ENCODE results near the gene SLC7A6OS. TPM values are rescaled to one million over a fixed set of nuclear protein-coding genes. Genes with fewer than 3 reads are reported as not detected.

The SLC7A6OS gene
- total RNA-seq, 2 experiments from 2014 or later, result 29.0 to 32.1 TPM

- H3K36me3 ChIP-seq (ENCODE audit: insufficient read depth, low read length), result peaks cover 32% of the 10 kb centered on the region
- intact Hi-C loops (cut with DNase I, micrococcal nuclease), result no loop called here
- H3K9me3 ChIP-seq (ENCODE audit: control insufficient read depth in 1 of 2, insufficient read depth in 1 of 2, low read length in 2 of 2), result no peaks in the 10 kb centered on the region
- H3K4me3 ChIP-seq (ENCODE audit: low read length), result no peak overlapping the region
- Mint-ChIP-seq H3K27me3 (no peaks in the 10 kb centered on the region), H3K4me3 (no peak overlapping the region), H3K27ac (no peak overlapping the region), H3K4me1 (ENCODE audit: low read depth) (peaks cover 28% of the 10 kb centered on the region), H3K36me3 (ENCODE audit: low read depth) (peaks cover 52% of the 10 kb centered on the region), H3K9me3 (no peaks in the 10 kb centered on the region)
- H3K27ac ChIP-seq (ENCODE audit: low read depth in 1 of 2, low read length in 2 of 2), result no peak overlapping the region
- no peak for DNase-seq
- ATAC-seq (ENCODE audit: poor library complexity), result no peak
- peaks cover 42% of the 10 kb centered on the region for H3K4me1 ChIP-seq (ENCODE audit: insufficient read depth, low read length)
- no peak for TF ChIP-seq CTCF (IDR thresholded peaks at IDR 0.05)
- H3K27me3 ChIP-seq (ENCODE audit: control insufficient read depth in 1 of 2, insufficient read depth in 2 of 2, low read length in 2 of 2), result no peaks in the 10 kb centered on the region
- ChIA-PET CTCF (no interaction called here), POLR2A (no interaction called here)
Observed at GRCh38 chr16:68357923-68358322, 47.2 kb upstream of the SLC7A6OS start.

- intact Hi-C loops (cut with DNase I, micrococcal nuclease), result no loop called here
- H3K27me3 Mint-ChIP-seq, result no peaks in the 10 kb centered on the region
- TF ChIP-seq CTCF (IDR thresholded peaks at IDR 0.05), result no peak
- peaks cover 42% of the 10 kb centered on the region for H3K4me1 ChIP-seq (ENCODE audit: insufficient read depth, low read length)
- H3K36me3 Mint-ChIP-seq (ENCODE audit: low read depth), result peaks cover 56% of the 10 kb centered on the region
- no peak for ATAC-seq (ENCODE audit: poor library complexity)
- peaks cover 28% of the 10 kb centered on the region for H3K4me1 Mint-ChIP-seq (ENCODE audit: low read depth)
- no peak for DNase-seq
- no peak overlapping the region for H3K27ac ChIP-seq (ENCODE audit: low read depth in 1 of 2, low read length in 2 of 2)
- H3K27me3 ChIP-seq (ENCODE audit: control insufficient read depth in 1 of 2, insufficient read depth in 2 of 2, low read length in 2 of 2), result no peaks in the 10 kb centered on the region
- H3K4me3 ChIP-seq (ENCODE audit: low read length), result no peak overlapping the region
- H3K9me3 ChIP-seq (ENCODE audit: control insufficient read depth in 1 of 2, insufficient read depth in 1 of 2, low read length in 2 of 2), result no peaks in the 10 kb centered on the region
- POLR2A ChIA-PET, result no interaction called here
- CTCF ChIA-PET, result no interaction called here
- H3K4me3 Mint-ChIP-seq, result no peak overlapping the region
- peaks cover 36% of the 10 kb centered on the region for H3K36me3 ChIP-seq (ENCODE audit: insufficient read depth, low read length)
- H3K27ac Mint-ChIP-seq, result no peak overlapping the region
- H3K9me3 Mint-ChIP-seq, result no peaks in the 10 kb centered on the region
Observed at GRCh38 chr16:68357521-68357922, 46.8 kb upstream of the SLC7A6OS start.

GRCh38 chr16:68356919-68357286, 46.2 kb upstream of the SLC7A6OS start:
- H3K4me1 ChIP-seq (ENCODE audit: insufficient read depth, low read length), result peaks cover 42% of the 10 kb centered on the region
- ATAC-seq (ENCODE audit: poor library complexity), result no peak
- Mint-ChIP-seq H3K4me3 (peak overlapping the region; percentile 30), H3K27me3 (no peaks in the 10 kb centered on the region), H3K9me3 (no peaks in the 10 kb centered on the region), H3K27ac (peak overlapping the region; percentile 33), H3K36me3 (ENCODE audit: low read depth) (peaks cover 60% of the 10 kb centered on the region), H3K4me1 (ENCODE audit: low read depth) (peaks cover 28% of the 10 kb centered on the region)
- H3K27me3 ChIP-seq (ENCODE audit: control insufficient read depth in 1 of 2, insufficient read depth in 2 of 2, low read length in 2 of 2), result no peaks in the 10 kb centered on the region
- no peak for TF ChIP-seq CTCF (IDR thresholded peaks at IDR 0.05)
- POLR2A ChIA-PET, result interaction anchor here (1.0 kb wide), 1 partner anchor 14 kb away, joined by 5 read pairs; no protein-coding TSS in a partner anchor
- CTCF ChIA-PET, result no interaction called here
- no peaks in the 10 kb centered on the region for H3K9me3 ChIP-seq (ENCODE audit: control insufficient read depth in 1 of 2, insufficient read depth in 1 of 2, low read length in 2 of 2)
- no peak for DNase-seq
- intact Hi-C loops (cut with DNase I, micrococcal nuclease), result no loop called here
- H3K27ac ChIP-seq (ENCODE audit: low read depth in 1 of 2, low read length in 2 of 2), result no peak overlapping the region
- H3K4me3 ChIP-seq (ENCODE audit: low read length), result peak overlapping the region; percentile 47
- peaks cover 36% of the 10 kb centered on the region for H3K36me3 ChIP-seq (ENCODE audit: insufficient read depth, low read length)

All from CD4-positive, alpha-beta T cell (primary cell).